ENCODE measurements around the gene NAA11.

The NAA11 gene

GRCh38 chr4:79325864-79326328, at the start of gene NAA11:
NAA11 (minus strand) TSS chr4:79326061; CDS start chr4:79325877, 184 bp downstream.
- DNase-seq: no peak

- DNase-seq: no peak
Measured at GRCh38 chr4:79370026-79370425, 44.2 kb upstream of the NAA11 start.

- no peak for DNase-seq
Measured at GRCh38 chr4:79367096-79367495, 41.2 kb upstream of the NAA11 start.

DNA sequence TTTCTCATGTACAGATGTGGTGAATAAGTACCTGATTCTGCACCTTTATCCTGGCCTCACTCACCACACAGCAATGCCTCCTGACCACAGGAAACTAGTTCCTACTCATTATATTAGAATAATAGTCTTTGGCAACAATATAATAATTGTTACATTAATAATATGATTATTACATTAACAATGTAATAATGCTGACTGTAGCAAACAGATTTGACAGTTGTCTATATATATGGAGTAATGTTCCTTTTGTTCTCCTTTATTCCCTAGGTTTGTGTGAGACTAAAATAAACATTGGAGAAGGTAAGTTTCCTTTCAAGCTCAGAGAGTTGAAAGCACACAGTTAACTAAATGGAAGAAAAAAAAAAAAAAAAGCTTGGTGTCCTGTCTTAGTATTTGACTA, 40.6 kb upstream of the NAA11 start:
- DNase-seq: no peak

GRCh38 chr4:79364061-79364460, 38.2 kb upstream of the NAA11 start:
- no peak for DNase-seq

DNA sequence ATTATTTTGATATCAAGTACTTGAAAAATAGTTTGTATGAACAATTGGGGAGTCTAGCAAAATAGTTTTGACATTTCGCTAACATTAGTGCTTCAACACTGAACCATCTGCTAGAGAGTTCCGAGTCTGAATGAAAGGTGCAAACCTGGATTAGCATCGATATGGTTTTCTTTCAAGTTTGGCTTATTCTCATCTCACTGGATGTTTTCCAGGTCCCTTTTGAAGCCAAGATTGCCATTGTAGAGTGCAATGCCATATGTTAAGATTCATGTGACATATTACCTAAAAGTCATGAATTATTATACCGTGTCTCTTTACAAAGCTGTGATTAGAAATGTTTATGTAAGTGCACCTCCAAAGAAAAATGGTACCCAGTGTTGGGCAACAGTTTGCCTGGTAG, 36.8 kb upstream of the NAA11 start:
- no peak for DNase-seq

- no peak for DNase-seq
Measured at GRCh38 chr4:79360006-79360405, 34.1 kb upstream of the NAA11 start.

GRCh38 chr4:79358438-79358837, 32.6 kb upstream of the NAA11 start:
- no peak for DNase-seq

- no peak for DNase-seq
Measured at GRCh38 chr4:79357365-79357764, 31.5 kb upstream of the NAA11 start.

DNA sequence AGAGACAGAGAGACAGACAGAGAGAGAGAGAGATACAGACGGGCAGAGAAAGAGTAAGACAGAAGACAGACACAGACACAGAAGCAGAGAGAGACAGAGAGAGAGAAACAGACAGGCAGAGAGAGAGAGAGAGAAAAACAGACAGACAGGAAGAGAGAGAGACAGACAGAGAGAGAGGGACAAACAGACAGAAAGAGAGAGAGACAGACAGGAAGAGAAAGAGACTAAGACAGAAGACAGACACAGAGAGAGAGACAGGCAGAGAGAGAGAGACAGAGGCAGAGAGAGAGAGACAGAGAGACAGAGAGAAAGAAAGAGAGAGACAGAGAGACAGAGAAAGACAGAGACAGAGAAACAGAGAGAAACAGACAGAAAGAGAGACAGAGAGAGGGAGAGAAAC, 27.2 kb upstream of the NAA11 start:
- DNase-seq: no peak

- no peak for DNase-seq
Measured at GRCh38 chr4:79348405-79348804, 22.5 kb upstream of the NAA11 start.

DNA sequence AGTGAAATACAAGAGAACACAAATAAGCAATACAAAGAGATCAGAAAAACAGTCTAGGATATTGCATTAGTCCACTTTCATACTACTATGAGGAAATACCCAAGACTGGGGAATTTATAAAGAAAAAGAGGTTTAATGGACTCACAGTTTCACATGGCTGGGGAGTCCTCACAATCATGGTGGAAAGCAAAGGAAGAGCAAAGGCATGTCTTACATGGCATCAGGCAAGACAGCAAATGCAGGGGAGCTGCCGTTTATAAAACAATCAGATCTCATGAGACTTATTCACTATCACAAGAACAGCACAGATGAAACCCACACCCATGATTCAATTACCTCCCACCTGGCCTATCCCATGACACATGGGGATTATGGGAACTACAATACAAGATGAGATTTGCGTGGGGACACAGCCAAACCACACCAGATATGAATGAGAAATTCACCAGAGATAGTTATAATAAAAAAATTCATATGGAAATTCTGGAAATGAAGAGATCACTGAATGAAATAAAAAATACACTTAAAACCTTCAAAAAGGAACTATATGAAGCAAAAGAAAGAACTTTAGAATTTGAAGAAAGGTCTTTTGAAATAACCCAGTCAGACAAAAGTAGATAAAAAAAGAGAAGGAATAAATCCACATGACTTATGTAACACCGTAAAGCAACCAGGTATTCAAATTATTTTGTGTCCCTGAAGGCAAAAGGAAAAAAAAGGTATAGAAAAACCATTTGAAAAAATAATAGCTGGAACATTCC, 16.2 kb upstream of the NAA11 start:
- DNase-seq: no peak

GRCh38 chr4:79340568-79340967, 14.7 kb upstream of the NAA11 start:
- DNase-seq: no peak

DNA sequence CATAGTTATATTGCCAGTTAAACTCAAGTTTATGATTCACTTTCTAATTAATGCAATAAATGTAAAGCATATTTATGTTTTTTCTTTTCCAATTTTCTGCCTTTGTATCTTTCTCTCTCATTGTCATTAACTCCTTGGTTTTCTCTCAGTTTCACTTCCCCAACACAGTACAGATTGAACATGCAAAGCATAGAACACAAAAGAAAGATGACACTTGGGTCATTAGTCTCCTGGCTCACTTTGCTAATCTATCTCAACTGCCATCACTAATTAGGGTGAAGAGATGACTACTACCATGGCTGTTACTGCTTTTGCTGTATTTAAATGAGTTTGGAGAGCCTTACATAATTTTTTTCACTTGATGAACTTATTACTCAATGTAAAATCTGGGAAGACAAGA, 12.3 kb upstream of the NAA11 start:
- no peak for DNase-seq

GRCh38 chr4:79334783-79335182, 8.9 kb upstream of the NAA11 start:
- DNase-seq: no peak

GRCh38 chr4:79334341-79334740, 8.5 kb upstream of the NAA11 start:
- no peak for DNase-seq

- no peak for DNase-seq
Measured at GRCh38 chr4:79331126-79331876, 5.4 kb upstream of the NAA11 start.

- no peak for DNase-seq
Measured at GRCh38 chr4:79330720-79331119, 4.9 kb upstream of the NAA11 start.

- no peak for DNase-seq
Measured at GRCh38 chr4:79325436-79325835, 425 bp downstream of the NAA11 start.

- no peak for DNase-seq
Measured at GRCh38 chr4:79319975-79320374, 5.9 kb downstream of the NAA11 start.

- no peak for DNase-seq
Measured at GRCh38 chr4:79317711-79318110, 8.2 kb downstream of the NAA11 start.

GRCh38 chr4:79315891-79316290, 10.0 kb downstream of the NAA11 start:
- DNase-seq: no peak

DNA sequence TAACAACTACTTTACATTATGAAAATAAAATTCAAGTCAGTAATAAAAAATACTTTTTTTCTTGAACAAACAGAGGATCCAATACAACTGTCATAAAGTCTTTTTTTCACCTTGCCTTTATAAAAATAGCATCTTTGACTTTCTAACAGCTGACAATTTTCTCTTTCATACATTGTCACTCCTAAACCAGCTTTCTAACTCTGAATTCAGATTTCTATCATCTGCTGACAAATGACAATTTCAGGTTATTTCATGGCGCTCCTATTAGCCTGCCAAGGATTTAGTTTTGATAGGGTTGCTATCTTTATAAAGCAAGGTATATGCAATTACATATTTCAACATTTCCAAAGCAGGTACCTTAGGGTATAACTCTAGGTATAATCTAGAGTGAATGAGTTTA, 14.6 kb downstream of the NAA11 start:
- DNase-seq: no peak

GRCh38 chr4:79308971-79309370, 16.9 kb downstream of the NAA11 start:
- no peak for DNase-seq

Measured in C1 segment of cervical spinal cord (tissue), 14 donors.